ENCODE data around the gene PIK3R3. TPM values are rescaled to one million over a fixed set of nuclear protein-coding genes. Genes with fewer than 3 reads are reported as not detected.

The PIK3R3 gene
- total and polyA plus RNA-seq, 9 of the 15 experiments (the other 6 are each of a cell fraction or from before 2014, with no cell fraction given) = 1.4 to 7.7 (median 4.6) TPM

- TF ChIP-seq PATZ1 (CRISPR knock-in tag; IDR thresholded peaks at IDR 0.05; ENCODE audit: borderline replicate concordance) (no peak), ETV5 (CRISPR knock-in tag; IDR thresholded peaks at IDR 0.05; ENCODE audit: low read depth) (no peak), ZBTB1 (CRISPR knock-in tag; IDR thresholded peaks at IDR 0.05; ENCODE audit: borderline replicate concordance, low read depth) (no peak), SFPQ (IDR thresholded peaks at IDR 0.05; ENCODE audit: low read depth, low read length) (no peak), E2F1 (CRISPR knock-in tag; IDR thresholded peaks at IDR 0.05) (no peak), PTTG1 (tag; IDR thresholded peaks at IDR 0.05; ENCODE audit: low read depth) (no peak), RNF2 (IDR thresholded peaks at IDR 0.05) (no peak), ZNF175 (CRISPR knock-in tag; IDR thresholded peaks at IDR 0.05; ENCODE audit: low read depth) (no peak), ZNF143 (CRISPR knock-in tag; IDR thresholded peaks at IDR 0.05) (no peak), KDM5B (IDR thresholded peaks at IDR 0.05; ENCODE audit: insufficient replicate concordance, low read depth, low read length) (no peak), PRPF4 (IDR thresholded peaks at IDR 0.05; ENCODE audit: insufficient read depth, low read depth, low read length, poor library complexity, severe bottlenecking) (no peak), MCM7 (IDR thresholded peaks at IDR 0.05) (no peak), SAP30 (IDR thresholded peaks at IDR 0.05; ENCODE audit: borderline replicate concordance, insufficient read depth, low read depth, low read length, poor library complexity, severe bottlenecking) (no peak), SMAD1 (IDR thresholded peaks at IDR 0.05; ENCODE audit: low read depth, low read length, partially characterized antibody) (no peak), ATF6 (CRISPR knock-in tag; IDR thresholded peaks at IDR 0.05) (no peak)
- no peak for ATAC-seq
- no peak overlapping the region for H2AFZ ChIP-seq (ENCODE audit: low read depth, low read length)
- no peaks in the 10 kb centered on the region for H3K9me1 ChIP-seq (ENCODE audit: control insufficient read depth, insufficient read depth, low read length)
- H4K20me1 ChIP-seq (replicated peaks; ENCODE audit: control insufficient read depth, insufficient read depth, low read length) = no peaks in the 10 kb centered on the region
- 55% methylated on average over 1 of the region's 1 CpG for WGBS (ENCODE audit: insufficient coverage, low coverage, missing lambda C conversion rate)
- no peaks in the 10 kb centered on the region for H3K4me1 ChIP-seq (replicated peaks in 1 of 2; ENCODE audit: control insufficient read depth in 2 of 2, insufficient read depth in 2 of 2, low read length in 2 of 2)
- DNase-seq (ENCODE audit: extremely low read depth in 1 of 4, low spot score in 3 of 4) = no peak
- POLR2A ChIA-PET = no interaction called here
- no peak overlapping the region for H3K4me3 ChIP-seq
- CTCF ChIA-PET (ENCODE audit: low intra/inter-chr PET ratio) = no interaction called here
- no peak for FAIRE-seq
- H3K9ac ChIP-seq (ENCODE audit: insufficient read depth in 1 of 2, low read depth in 2 of 2, low read length in 2 of 2) = no peak overlapping the region
- no peaks in the 10 kb centered on the region for H3K9me3 ChIP-seq (replicated peaks; ENCODE audit: control insufficient read depth, insufficient read depth, low read depth, low read length)
- no peak overlapping the region for H3K27ac ChIP-seq (ENCODE audit: extremely low read depth, low read depth, low read length)
- H3K79me2 ChIP-seq (ENCODE audit: control insufficient read depth, insufficient read depth, low read length) = no peaks in the 10 kb centered on the region
- H3K36me3 ChIP-seq (ENCODE audit: control insufficient read depth, insufficient read depth, low read length) = no peaks in the 10 kb centered on the region
- intact Hi-C loops (cut with micrococcal nuclease) (no loop called here), in situ Hi-C loops (cut with MboI) (no loop called here)
- H3K4me2 ChIP-seq (ENCODE audit: insufficient read depth, low read length) = no peak overlapping the region
- no peaks in the 10 kb centered on the region for H3K27me3 ChIP-seq (ENCODE audit: control insufficient read depth in 2 of 2, insufficient read depth in 2 of 2, low read length in 2 of 2)
- no TSS peak for BruUV-seq (replicated peaks)
Measured at GRCh38 chr1:46081619-46082018, 50.8 kb downstream of the PIK3R3 start.

All from K562 (cell line).